GM21360 (cell line): Measurements from ENCODE around the gene THAP10.

Source experiments
- ATAC-seq: cut with Tn5 transposase; IDR thresholded peaks from one replicate; pipeline ENCODE4 v1.9.1; 2021; ENCODE audit warnings: mild to moderate bottlenecking, moderate library complexity; ENCODE audit not compliant: unreplicated experiment

The THAP10 gene

DNA sequence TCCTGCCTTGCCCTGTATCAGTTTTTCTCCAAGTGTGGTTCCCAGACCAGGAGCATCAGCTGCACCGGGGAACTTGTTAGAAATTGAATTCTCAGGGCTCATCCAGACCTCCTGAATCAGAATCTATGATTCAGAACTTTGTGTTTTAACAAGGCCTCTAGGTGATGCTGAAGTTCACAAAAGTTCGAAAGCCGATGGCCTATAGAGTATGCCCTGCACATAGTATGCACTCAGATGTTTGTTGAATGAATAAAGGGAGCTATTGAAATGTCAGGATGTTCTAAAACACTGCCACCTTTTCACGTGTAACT is 37.6 kb downstream of the THAP10 start:
- ATAC-seq: no peak

DNA sequence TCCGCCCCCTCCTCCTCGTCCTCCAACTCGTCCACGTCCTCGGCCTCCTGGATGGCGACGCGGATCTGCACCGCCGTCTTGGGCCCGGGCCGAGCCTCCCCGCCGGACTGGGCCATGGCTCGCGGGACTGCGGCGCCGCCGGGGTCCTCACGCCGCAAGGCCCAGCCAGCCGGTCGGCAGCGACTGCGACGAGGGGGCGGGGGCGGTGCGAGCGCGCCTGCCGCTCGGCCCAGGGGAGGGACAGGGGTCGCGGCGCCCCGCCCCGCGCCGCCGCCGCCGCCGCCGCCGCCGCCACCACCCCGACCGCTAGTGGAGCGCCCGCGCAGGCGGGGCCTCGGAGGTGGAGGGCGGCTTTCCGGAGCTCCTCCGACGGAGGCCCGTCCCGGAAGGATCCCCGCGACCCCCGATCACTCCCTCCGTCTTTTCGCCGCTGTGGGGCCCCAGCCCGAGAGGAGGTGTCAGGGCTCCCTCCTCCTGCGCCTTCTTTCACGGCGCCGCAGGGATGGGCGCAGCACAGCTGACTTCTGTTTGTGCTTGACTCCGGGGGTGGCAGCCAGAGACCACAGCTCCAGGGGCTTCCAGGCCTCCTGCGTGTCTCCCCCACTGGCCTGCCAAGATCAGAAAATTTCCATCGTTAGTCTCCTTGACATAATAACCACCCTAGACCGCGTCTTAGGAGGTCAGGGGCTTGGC is 38.1 kb downstream of the THAP10 start, which contains the start of gene LARP6:
Gene LARP6, minus strand, starts transcription at position 185 of the 693 bp plus-strand sequence. Its CDS starts 69 bp downstream, at position 116.
- ATAC-seq: no peak

DNA sequence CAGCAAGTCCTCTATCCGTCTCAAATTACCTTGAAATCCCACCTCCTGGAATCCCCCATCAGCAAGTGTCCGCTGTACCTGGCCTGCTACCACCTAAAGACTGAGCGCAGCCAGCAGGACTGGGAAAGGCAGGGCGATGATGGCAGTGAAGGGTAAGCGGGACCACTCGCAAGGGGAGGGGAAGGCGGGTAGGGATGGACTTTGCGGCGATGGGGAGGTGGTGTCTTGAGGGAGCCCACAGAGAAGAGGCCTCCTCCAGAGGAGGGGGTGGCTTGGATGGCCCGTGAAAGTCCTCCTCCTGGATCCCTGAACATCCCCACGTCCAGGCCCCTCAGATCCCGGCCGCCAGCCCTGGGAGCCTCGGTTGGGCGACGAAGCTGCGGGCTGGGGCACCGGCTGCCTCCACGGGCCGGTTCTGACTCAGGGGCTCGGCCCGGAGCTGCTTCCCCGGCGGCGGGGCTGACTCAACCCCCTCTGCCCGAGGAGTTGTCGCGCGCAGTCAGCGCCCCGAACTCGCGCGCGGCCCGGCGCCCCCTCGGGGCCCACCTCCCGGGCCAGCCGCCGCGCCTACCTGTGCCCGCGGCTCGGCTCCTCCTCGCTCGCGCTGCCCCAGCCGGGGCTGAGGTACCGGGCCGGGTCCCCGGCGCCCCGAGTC is 38.8 kb downstream of the THAP10 start:
- ATAC-seq: no peak

DNA sequence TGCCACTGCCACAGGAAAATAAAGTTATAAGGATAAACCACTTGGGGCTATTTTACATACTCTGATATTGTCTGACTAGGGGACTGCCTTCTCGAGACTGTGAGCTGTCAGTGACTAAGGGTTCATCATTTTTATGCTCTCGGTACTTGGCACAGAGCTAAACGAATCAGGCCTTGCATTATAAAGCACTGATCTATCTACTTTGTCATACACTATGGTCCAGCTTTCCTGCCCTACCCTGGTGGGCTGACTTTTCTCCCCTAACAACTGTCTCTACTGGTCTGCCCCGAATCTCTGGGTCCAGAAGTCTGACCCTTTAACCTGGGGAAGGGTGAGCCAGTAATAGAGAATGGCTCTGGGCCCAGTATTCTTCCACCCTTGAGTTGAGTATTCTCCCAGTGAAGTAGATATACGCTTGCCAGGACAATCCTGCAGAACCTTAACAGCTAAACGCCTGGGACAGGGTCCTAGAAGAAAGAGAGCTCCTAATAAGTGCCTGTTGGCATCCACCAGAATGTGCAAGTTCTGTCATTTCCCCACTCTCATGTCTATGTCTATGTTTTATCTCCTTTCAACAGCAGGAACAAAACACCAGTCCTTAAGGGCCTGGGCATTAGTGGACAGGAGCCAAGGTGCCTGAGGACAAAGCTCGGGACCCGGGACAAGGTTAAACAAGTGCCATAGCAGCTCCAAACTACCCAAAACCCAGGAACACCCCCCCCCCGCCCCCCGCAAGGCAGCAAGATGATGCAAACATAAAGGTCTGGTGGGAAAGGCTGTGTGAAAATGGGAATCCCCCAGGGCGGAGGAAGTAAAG is 39.5 kb downstream of the THAP10 start:
- no peak for ATAC-seq

DNA sequence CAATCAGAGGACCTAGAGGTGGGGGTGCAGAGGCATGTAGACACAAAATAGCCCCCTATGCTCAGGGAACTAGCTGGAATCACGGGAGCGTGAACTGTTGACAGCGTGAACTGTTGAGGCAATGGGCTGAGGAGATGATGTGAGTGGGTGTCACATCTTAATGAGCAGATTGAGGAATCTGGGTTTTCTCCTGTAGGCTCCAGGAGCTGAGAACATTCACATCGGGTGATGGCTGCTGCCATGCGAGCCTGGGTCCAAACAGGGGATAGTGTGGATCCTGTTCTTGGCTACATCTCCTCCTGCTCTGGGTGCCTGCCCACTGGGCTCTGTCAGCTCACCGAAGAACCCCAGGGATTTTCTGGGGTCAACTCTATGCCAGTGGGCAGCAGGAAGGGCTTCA is 40.3 kb downstream of the THAP10 start:
- ATAC-seq: no peak

DNA sequence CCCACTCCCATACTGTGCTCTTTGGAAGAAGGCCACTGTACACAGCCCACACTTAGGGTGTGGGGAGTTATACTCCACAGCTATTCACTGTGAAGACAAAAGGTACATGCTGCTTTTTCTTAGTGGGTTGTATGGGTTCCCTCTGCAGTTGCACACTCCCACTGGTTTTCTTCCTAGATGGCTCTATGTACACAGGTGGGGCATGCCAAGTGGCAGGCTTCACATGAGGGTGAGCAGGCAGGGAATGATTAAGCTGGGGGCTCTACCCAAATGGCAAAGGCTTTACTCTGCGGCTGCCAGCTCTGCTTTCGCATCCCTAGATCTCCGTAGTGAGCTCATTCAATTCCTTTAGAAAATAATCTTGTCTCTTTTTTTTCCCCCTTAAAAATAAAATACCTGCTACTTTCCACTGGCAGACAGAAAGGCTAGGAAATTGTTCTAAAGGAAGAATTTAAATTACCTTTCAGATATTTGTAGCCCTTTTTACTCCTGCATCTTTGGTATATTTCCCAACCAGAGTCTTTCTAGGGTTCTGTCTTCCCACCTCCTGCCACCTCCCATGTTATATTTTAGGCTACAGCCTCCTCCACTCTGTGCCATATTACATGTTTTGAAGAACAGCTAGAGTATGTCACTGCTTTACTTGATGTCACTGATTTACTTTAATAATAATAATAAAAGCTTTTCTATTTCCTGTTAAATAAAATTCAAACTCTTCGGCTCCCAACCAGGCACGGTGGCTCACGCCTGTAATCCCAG is 46.5 kb downstream of the THAP10 start:
- ATAC-seq: no peak

DNA sequence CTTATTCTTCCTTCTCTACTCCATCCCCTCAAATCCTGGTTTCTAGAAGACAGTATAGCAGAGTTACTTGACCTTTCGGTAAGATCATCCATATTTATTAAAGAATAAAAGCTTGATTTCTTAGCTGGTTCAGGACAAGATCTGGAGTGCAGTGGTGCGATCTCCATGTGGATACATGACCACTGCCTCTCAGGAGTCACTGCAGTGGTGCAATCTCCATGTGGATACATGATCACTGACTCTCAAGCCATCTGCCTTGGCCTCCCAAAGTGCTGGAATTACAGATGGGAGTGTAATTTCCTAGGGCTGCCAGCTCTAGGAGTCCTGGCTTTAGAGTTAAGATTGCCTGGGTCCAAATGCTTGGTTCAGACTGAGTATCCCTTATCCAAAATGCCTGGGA is 54.8 kb downstream of the THAP10 start:
- ATAC-seq: no peak

DNA sequence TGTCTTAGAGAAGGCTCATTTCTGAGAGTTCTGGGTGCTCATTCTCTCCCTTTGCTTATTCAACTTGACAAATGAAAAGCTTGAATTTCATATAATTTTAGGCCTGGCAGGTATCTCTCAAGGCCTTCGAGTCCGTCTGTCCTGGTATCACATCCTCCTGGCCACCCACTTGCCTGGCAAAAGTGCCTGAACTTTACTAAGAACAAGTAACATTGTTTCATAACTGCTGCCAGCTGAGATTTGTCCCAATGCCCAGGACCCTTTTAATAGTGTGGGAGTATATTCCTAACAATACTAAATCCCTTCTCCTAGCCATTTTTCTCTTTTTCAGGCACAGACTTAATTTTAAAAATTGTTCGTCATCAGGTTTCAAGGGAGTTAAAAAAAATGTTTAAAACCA is 56.4 kb downstream of the THAP10 start:
- ATAC-seq: no peak

DNA sequence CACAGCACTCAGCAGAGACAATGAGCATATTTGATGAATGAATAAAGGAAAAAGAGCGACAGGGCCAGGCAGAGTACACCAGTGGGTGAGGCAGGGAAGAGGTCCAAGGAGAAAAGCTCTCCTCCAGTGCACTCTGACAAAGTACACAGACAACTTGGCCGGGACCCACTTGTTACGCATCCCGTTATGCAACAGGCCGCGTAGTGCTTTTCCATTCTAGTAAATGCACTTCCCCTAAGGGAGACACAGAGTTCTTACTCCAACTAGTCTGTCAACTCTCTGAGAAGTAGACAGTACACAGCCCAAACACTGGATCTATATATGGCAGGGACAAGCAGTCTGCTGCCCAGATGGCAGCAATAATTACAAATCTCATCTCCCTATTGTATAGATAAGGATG is 56.8 kb downstream of the THAP10 start:
- ATAC-seq: no peak

DNA sequence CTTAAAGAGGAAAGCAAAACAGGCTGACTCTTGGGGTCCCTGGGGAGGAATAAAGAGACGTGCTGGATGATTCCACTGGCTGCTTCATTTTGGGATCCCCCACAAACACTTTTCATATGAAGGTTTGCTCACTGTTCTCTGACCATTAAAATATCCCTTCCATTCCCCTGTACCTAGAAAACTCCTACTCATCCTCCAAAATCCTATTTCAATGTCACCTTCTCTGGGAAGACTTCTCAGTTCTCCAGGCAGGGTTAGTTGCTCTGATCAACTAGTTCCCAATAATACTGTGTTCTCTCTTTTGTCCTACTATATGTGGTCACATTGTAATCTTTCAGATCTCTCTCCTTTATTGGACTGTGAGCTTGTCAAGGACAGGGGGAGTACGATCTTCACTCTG is 57.2 kb downstream of the THAP10 start:
- ATAC-seq: no peak

DNA sequence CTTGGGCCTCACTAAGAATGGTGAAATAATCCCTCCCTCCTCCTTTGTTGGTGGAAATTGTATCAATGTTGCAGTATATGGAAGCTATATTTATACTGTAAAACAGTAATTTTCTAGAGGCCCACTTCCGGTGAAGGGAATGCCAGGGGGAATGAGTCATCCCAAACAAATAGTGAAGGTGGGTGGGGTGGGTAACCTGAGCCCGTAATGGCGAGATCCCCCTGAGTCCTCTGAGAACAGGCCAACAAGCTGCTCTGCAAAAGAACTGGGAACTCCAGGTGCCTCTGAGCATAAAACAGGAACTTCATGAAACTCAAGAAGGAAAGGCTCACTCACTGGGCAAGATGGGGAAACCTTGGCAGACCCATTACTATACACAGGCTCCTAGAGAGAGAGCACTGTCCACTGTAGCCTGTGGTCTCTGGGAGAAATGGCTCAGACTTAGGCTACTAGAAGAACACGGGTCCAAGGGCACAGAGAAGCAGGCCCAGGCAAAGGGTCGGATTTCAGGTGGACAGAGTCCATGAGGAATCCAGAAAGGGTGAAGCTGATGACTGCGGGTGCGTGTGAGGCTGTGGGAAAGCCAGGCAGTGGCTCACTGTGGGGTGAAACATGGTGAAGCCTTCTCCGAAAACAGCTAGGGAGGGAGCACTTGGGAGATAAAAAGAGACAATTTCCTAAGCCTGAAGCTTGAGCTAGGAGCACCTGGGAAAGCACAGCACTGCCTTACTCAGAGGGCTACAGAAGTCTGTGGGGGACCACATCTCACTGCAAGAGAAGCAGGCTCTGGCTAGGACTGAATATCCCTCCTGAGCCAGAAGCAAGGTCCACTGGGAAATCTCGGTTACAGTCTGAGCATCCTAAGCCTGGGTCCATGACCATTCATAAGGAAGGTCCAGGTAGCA is 58.1 kb downstream of the THAP10 start:
- no peak for ATAC-seq

DNA sequence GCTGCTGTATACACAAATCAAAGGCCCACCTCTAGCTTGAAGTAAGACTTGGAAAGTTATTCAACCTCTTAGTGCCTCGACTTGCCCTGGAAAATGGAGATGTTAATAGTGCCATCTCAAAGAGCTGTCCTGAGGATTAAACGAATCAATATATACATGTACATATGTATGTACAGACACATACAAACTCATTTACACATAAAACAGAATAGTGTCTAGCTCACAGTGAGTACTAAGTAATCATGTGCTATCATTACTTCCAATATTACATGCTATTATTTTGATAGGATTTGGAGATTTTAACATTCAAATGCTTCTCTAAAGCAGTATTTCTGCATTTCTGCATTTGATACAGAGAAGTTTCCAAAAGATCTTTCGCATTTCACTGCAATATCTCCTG is 58.8 kb downstream of the THAP10 start:
- ATAC-seq: no peak

DNA sequence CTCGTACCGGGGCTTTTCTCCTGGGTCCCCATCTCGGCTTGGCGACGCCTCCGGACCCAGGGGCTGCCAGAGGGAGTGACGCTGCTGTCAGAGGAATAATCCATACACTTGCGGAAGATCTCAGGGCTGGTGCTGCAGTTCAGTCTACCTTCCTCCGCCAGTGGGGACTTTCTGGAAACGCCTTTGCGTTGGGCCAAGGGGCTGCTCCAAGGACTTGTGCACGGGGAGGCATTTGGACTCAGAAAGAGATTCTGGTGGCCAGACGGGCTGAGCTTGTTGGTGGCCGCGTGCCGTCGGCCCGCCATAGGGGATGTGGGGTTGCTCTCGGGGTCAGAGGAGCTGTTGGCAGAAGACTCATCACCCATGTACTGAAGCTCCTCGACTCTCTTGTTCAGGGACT is 60.1 kb downstream of the THAP10 start:
- ATAC-seq: no peak
